A549 (cell line): ENCODE data around the gene L3MBTL4.

Experiments used
- CHD2 ChIP-seq: fragments of 150-350 bp; IDR thresholded peaks from 2 replicates; pipeline ENCODE4 v1.6.1; 2014; ENCODE audit warnings: low read length; ENCODE audit not compliant: partially characterized antibody
- EHMT2 ChIP-seq: fragments of 200-600 bp; sonication (generic); IDR thresholded peaks from 2 replicates; pipeline ENCODE4 v1.6.1; 2016; ENCODE audit warnings: antibody characterized with exemption, low read depth, mild to moderate bottlenecking, moderate library complexity
- EP300 ChIP-seq, 2 experiments: fragments of >200 bp; sonication (Bioruptor Twin); formaldehyde crosslinking; IDR thresholded peaks; 2 replicates in 1 of 2; 3 replicates in 1 of 2; pipeline ENCODE4 v1.6.1; 2016 to 2017
- HDAC2 ChIP-seq: fragments of 200-600 bp; sonication (generic); IDR thresholded peaks from 2 replicates; pipeline ENCODE4 v1.6.1; 2016
- JUN ChIP-seq, 2 experiments: fragments of >200 bp; sonication (Bioruptor Twin); formaldehyde crosslinking; IDR thresholded peaks; 2 replicates in 1 of 2; 3 replicates in 1 of 2; pipeline ENCODE4 v1.6.1; 2016 to 2017
- NFE2L2 ChIP-seq: fragments of 150-350 bp; conservative IDR thresholded peaks from 2 replicates; pipeline ENCODE4 v1.6.1; 2014; ENCODE audit warnings: low read length
- POLR2A ChIP-seq: IDR thresholded peaks from 2 replicates; pipeline ENCODE4 v1.6.1; 2012; ENCODE audit warnings: mild to moderate bottlenecking, low read length
- TF ChIP-seq, protein P1 (sequence below): fragments of >200 bp; sonication (Bioruptor Twin); formaldehyde crosslinking; IDR thresholded peaks from 3 replicates; pipeline ENCODE4 v1.5.1; 2016
- TF ChIP-seq, protein P2 (sequence below): fragments of 150-350 bp; IDR thresholded peaks from 2 replicates; pipeline ENCODE4 v1.6.1; 2014; ENCODE audit warnings: low read depth, mild to moderate bottlenecking, low read length
- TF ChIP-seq, protein P3 (sequence below): fragments of 200-600 bp; sonication (generic); IDR thresholded peaks from 2 replicates; pipeline ENCODE4 v1.6.1; 2016; ENCODE audit warnings: antibody characterized with exemption, mild to moderate bottlenecking, moderate library complexity

DNA sequence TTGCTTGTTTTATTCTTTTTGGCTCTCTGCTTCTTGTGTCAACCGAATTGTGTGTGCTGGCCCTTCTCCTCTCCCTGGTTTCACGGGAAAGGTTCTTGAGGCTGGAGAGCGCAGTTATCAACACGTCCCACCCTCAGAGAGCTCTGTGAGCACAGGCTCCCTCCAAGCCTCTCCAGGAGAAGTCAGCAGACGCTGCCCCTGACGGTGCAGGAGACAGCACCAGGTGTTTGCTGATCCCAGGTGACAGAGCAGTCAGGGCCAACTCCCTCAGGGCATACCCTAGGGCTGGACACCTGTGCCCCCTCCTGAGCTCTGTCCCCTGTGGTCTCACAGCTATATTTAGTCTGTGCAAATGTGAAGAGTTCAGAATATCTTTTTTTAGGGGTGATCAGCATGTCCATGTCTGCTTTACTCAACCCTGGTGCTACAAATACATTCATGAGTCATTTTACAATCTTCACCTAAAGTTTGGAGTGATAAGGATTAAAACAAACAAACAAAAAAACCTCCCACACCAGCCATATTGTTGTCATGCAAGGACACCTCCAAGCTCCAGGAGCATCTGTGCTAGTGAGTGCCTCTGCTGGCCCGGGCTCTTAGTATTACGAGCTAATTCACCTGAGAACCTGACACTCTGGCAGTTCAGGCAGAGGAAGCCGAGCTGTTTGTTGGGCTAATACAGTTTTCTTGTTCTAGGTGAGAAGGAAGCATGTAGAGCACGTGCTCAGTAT is 453.4 kb downstream of the L3MBTL4 start:
- TF ChIP-seq POLR2A (no peak), EP300 (IDR thresholded peaks at IDR 0.05) (no peak), NFE2L2 (no peak), CHD2 (no peak), EHMT2 (no peak), HDAC2 (no peak), JUN (IDR thresholded peaks at IDR 0.05) (no peak)
- TF ChIP-seq, protein P1, sequence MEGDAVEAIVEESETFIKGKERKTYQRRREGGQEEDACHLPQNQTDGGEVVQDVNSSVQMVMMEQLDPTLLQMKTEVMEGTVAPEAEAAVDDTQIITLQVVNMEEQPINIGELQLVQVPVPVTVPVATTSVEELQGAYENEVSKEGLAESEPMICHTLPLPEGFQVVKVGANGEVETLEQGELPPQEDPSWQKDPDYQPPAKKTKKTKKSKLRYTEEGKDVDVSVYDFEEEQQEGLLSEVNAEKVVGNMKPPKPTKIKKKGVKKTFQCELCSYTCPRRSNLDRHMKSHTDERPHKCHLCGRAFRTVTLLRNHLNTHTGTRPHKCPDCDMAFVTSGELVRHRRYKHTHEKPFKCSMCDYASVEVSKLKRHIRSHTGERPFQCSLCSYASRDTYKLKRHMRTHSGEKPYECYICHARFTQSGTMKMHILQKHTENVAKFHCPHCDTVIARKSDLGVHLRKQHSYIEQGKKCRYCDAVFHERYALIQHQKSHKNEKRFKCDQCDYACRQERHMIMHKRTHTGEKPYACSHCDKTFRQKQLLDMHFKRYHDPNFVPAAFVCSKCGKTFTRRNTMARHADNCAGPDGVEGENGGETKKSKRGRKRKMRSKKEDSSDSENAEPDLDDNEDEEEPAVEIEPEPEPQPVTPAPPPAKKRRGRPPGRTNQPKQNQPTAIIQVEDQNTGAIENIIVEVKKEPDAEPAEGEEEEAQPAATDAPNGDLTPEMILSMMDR = no peak
- TF ChIP-seq, protein P2, sequence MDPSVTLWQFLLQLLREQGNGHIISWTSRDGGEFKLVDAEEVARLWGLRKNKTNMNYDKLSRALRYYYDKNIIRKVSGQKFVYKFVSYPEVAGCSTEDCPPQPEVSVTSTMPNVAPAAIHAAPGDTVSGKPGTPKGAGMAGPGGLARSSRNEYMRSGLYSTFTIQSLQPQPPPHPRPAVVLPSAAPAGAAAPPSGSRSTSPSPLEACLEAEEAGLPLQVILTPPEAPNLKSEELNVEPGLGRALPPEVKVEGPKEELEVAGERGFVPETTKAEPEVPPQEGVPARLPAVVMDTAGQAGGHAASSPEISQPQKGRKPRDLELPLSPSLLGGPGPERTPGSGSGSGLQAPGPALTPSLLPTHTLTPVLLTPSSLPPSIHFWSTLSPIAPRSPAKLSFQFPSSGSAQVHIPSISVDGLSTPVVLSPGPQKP = no peak
- TF ChIP-seq, protein P3, sequence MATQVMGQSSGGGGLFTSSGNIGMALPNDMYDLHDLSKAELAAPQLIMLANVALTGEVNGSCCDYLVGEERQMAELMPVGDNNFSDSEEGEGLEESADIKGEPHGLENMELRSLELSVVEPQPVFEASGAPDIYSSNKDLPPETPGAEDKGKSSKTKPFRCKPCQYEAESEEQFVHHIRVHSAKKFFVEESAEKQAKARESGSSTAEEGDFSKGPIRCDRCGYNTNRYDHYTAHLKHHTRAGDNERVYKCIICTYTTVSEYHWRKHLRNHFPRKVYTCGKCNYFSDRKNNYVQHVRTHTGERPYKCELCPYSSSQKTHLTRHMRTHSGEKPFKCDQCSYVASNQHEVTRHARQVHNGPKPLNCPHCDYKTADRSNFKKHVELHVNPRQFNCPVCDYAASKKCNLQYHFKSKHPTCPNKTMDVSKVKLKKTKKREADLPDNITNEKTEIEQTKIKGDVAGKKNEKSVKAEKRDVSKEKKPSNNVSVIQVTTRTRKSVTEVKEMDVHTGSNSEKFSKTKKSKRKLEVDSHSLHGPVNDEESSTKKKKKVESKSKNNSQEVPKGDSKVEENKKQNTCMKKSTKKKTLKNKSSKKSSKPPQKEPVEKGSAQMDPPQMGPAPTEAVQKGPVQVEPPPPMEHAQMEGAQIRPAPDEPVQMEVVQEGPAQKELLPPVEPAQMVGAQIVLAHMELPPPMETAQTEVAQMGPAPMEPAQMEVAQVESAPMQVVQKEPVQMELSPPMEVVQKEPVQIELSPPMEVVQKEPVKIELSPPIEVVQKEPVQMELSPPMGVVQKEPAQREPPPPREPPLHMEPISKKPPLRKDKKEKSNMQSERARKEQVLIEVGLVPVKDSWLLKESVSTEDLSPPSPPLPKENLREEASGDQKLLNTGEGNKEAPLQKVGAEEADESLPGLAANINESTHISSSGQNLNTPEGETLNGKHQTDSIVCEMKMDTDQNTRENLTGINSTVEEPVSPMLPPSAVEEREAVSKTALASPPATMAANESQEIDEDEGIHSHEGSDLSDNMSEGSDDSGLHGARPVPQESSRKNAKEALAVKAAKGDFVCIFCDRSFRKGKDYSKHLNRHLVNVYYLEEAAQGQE = no peak
